WTC11 (cell line): ENCODE data around the gene TXNL4A.

ENCODE experiments used
- AFF4 ChIP-seq: sonication (generic); formaldehyde crosslinking; IDR thresholded peaks from 2 replicates; pipeline ENCODE4 v1.8.1; 2023; ENCODE audit warnings: mild to moderate bottlenecking, missing genetic modification reagents, borderline replicate concordance
- ATF2 ChIP-seq: sonication (generic); formaldehyde crosslinking; IDR thresholded peaks from 2 replicates; pipeline ENCODE4 v1.8.1; 2022; ENCODE audit warnings: low read depth, missing genetic modification reagents, borderline replicate concordance
- CREM ChIP-seq: sonication (generic); formaldehyde crosslinking; IDR thresholded peaks from 2 replicates; pipeline ENCODE4 v1.8.1; 2022; ENCODE audit warnings: mild to moderate bottlenecking, missing genetic modification reagents, moderate library complexity
- CTCF ChIP-seq: fragments of 200-600 bp; IDR thresholded peaks from 2 replicates; pipeline ENCODE4 v1.8.0; 2022; ENCODE audit warnings: antibody characterized with exemption
- E2F1 ChIP-seq: sonication (generic); formaldehyde crosslinking; IDR thresholded peaks from 2 replicates; pipeline ENCODE4 v1.8.0; 2022; ENCODE audit warnings: mild to moderate bottlenecking, missing genetic modification reagents
- FOXJ3 ChIP-seq: sonication (generic); formaldehyde crosslinking; IDR thresholded peaks from 2 replicates; pipeline ENCODE4 v1.9.0; 2021; ENCODE audit warnings: missing genetic modification reagents, mild to moderate bottlenecking, borderline replicate concordance
- IRF1 ChIP-seq: sonication (generic); formaldehyde crosslinking; IDR thresholded peaks from 2 replicates; pipeline ENCODE4 v1.8.0; 2023; ENCODE audit warnings: missing genetic modification reagents
- NFATC4 ChIP-seq: fragments of 250-450 bp; sonication (Bioruptor Pico); IDR thresholded peaks from 2 replicates; pipeline ENCODE4 v1.9.0; 2021; ENCODE audit warnings: mild to moderate bottlenecking
- NFE2L1 ChIP-seq: sonication (generic); formaldehyde crosslinking; IDR thresholded peaks from 2 replicates; pipeline ENCODE4 v1.8.1; 2023; ENCODE audit warnings: missing genetic modification reagents
- PRDM15 ChIP-seq: sonication (generic); formaldehyde crosslinking; IDR thresholded peaks from 2 replicates; pipeline ENCODE4 v1.8.0; 2022; ENCODE audit warnings: missing genetic modification reagents
- ZNF263 ChIP-seq: sonication (generic); formaldehyde crosslinking; IDR thresholded peaks from 2 replicates; pipeline ENCODE4 v1.8.1; 2022; ENCODE audit warnings: low read depth, mild to moderate bottlenecking, moderate library complexity, missing genetic modification reagents

GRCh38 chr18:80037300-80037699, 48.9 kb upstream of the TXNL4A start:
- TF ChIP-seq CTCF = no peak
- TF ChIP-seq NFATC4 (CRISPR knock-in tag) = no peak
- TF ChIP-seq ZNF263 (CRISPR knock-in tag) = no peak
- no peak for TF ChIP-seq E2F1 (CRISPR knock-in tag)
- no peak for TF ChIP-seq PRDM15 (CRISPR knock-in tag)
- no peak for TF ChIP-seq ATF2 (CRISPR knock-in tag)
- no peak for TF ChIP-seq FOXJ3 (CRISPR knock-in tag)
- TF ChIP-seq IRF1 (CRISPR knock-in tag) = no peak
- no peak for TF ChIP-seq CREM
- no peak for TF ChIP-seq AFF4 (CRISPR knock-in tag)
- no peak for TF ChIP-seq NFE2L1 (CRISPR knock-in tag)
